ENCODE measurements around the gene MACIR. TPM values are rescaled to one million over a fixed set of nuclear protein-coding genes. Genes with fewer than 3 reads are reported as not detected.

MACIR gene
- total RNA-seq (9.3 and 9.6 TPM in 2 replicates), polyA plus RNA-seq (3.9 and 4.0 TPM in 2 replicates), polyA minus RNA-seq (7.6 and 9.1 TPM in 2 replicates), Bru-seq, nascent RNA (percentile 88 among the genes with signal in this experiment), BruChase-seq, experiment 1, labeled RNA remaining after a 6-hour chase (percentile 71 among the genes with signal in this experiment), BruChase-seq, experiment 2, labeled RNA remaining after a 2-hour chase (percentile 81 among the genes with signal in this experiment)
- polyA plus RNA-seq (2011; cell fraction: cytosol; rRNA removed), result 4.3 and 4.8 TPM in 2 replicates
- polyA plus RNA-seq (2011; cell fraction: nucleus; rRNA removed), result 9.0 and 10.9 TPM in 2 replicates
- polyA plus RNA-seq (2012), result 9.6 and 11.3 TPM in 2 replicates
- polyA minus RNA-seq (2011; cell fraction: cytosol; rRNA and poly(A)+ RNA removed), result 11.8 TPM
- 4.5 and 5.3 TPM in 2 replicates for polyA minus RNA-seq (2011; cell fraction: nucleus; rRNA and poly(A)+ RNA removed)
- long read RNA-seq, transcript C5orf30-203 (3 exons, 1,573 nt), result minor isoform, 9 of 57 reads
- long read RNA-seq, transcript C5orf30-201 (3 exons, 3,049 nt), result major isoform, 36 of 57 reads
- long read RNA-seq, partial matches to known transcripts, result 1 of 57 reads
- long read RNA-seq, other reads (novel, unspliced or antisense), result 11 of 57 reads

- H3K27ac ChIP-seq (ENCODE audit: insufficient read depth, low read depth, low read length), result peak within 1 kb of the TSS; percentile 76
- peak within 1 kb of the TSS; percentile 92 for H2AFZ ChIP-seq (ENCODE audit: low read depth, low read length)
- no TSS peak for BruUV-seq (replicated peaks)
- no peaks in the 10 kb centered on the region for H3K9me3 ChIP-seq (replicated peaks; ENCODE audit: control insufficient read depth, insufficient read depth, low read length)
- H3K4me3 ChIP-seq (replicated peaks in 1 of 3; ENCODE audit: insufficient read depth in 1 of 3, low read depth in 1 of 3, low read length in 3 of 3), result peak within 1 kb of the TSS; percentile 47 to 75 (median 69)
- CTCF ChIA-PET, result interaction anchor here (0.5 to 5.0 kb wide), 15 partner anchors 11 to 478 kb away, joined by 3 to 35 read pairs (median 4); partner anchors contain the start of gene GIN1
- peak within 1 kb of the TSS; percentile 80 for H3K9ac ChIP-seq (replicated peaks; ENCODE audit: extremely low read depth, insufficient read depth, low read length)
- peak within 1 kb of the TSS; percentile 68 for H3K4me2 ChIP-seq (ENCODE audit: insufficient read depth, low read length)
- peaks cover 8% of the 10 kb centered on the region for H3K4me1 ChIP-seq (ENCODE audit: control insufficient read depth, extremely low read depth, insufficient read depth, low read length)
- peak; percentile 23 for TF ChIP-seq POLR2AphosphoS5 (IDR thresholded peaks at IDR 0.05; ENCODE audit: insufficient read depth, low read depth, low read length)
- no peak for TF ChIP-seq FOS (IDR thresholded peaks at IDR 0.05; ENCODE audit: borderline replicate concordance, insufficient read depth, low read length)
- TF ChIP-seq POLR2A (IDR thresholded peaks at IDR 0.05; ENCODE audit: low read depth, low read length), result peak; percentile 69
- DNase-seq (ENCODE audit: low read depth, low spot score), result peak; percentile 99
- dilution Hi-C loops (cut with MboI; ENCODE audit: extremely low pct_ligation_motif_present, low sequenced_read_pairs), result no loop called here
- intact Hi-C loops (cut with micrococcal nuclease), result loop anchor here (1.0 to 5.0 kb wide), 7 partner anchors 12 to 304 kb away; partner anchors contain the start of genes GIN1, NUDT12 and PPIP5K2
- no peaks in the 10 kb centered on the region for H4K20me1 ChIP-seq (replicated peaks; ENCODE audit: control insufficient read depth, extremely low read depth, insufficient read depth, low read length)
- POLR2A ChIA-PET, result interaction anchor here (0.6 to 1.2 kb wide), 3 partner anchors 38 to 214 kb away, joined by 3 to 4 read pairs (median 3); partner anchors contain the start of genes GIN1 and PPIP5K2
- H3K36me3 ChIP-seq (ENCODE audit: control insufficient read depth in 2 of 2, extremely low read depth in 1 of 2, insufficient read depth in 2 of 2, low read length in 2 of 2), result no peaks in the 10 kb centered on the region
- FAIRE-seq, result peak; percentile 96
- H3K9me1 ChIP-seq (replicated peaks; ENCODE audit: control insufficient read depth, extremely low read depth, insufficient read depth, low read length), result no peaks in the 10 kb centered on the region
- peaks cover 37% of the 10 kb centered on the region for H3K79me2 ChIP-seq (ENCODE audit: control insufficient read depth, insufficient read depth, low read length)
- no peaks in the 10 kb centered on the region for H3K27me3 ChIP-seq (ENCODE audit: control insufficient read depth in 2 of 2, insufficient read depth in 2 of 2, low read length in 2 of 2)
Measured at GRCh38 chr5:103258368-103258956, at the start of gene MACIR. Gene MACIR (plus strand): TSS chr5:103258763. CDS start chr5:103275920, 17,157 bp downstream.

- FAIRE-seq, result no peak
Measured at GRCh38 chr5:103209065-103209464, 49.5 kb upstream of the MACIR start.

More at GRCh38 chr5:103209065-103209464, 49.5 kb upstream of the MACIR start:
- peak overlapping the region; percentile 36 for H3K27ac ChIP-seq (ENCODE audit: insufficient read depth, low read depth, low read length)
- H3K9ac ChIP-seq (replicated peaks; ENCODE audit: extremely low read depth, insufficient read depth, low read length), result no peak overlapping the region
- no peak for TF ChIP-seq POLR2AphosphoS5 (IDR thresholded peaks at IDR 0.05; ENCODE audit: insufficient read depth, low read depth, low read length)
- CTCF ChIA-PET, result interaction anchor here (1.5 to 2.9 kb wide), 3 partner anchors 8 to 528 kb away, joined by 3 to 16 read pairs (median 10); no protein-coding TSS in a partner anchor
- no peak overlapping the region for H3K4me3 ChIP-seq (replicated peaks in 1 of 3; ENCODE audit: insufficient read depth in 1 of 3, low read depth in 1 of 3, low read length in 3 of 3)
- dilution Hi-C loops (cut with MboI; ENCODE audit: extremely low pct_ligation_motif_present, low sequenced_read_pairs), result no loop called here
- intact Hi-C loops (cut with micrococcal nuclease), result no loop called here
- POLR2A ChIA-PET, result no interaction called here
- H2AFZ ChIP-seq (ENCODE audit: low read depth, low read length), result no peak overlapping the region
- no peaks in the 10 kb centered on the region for H3K36me3 ChIP-seq (ENCODE audit: control insufficient read depth in 2 of 2, extremely low read depth in 1 of 2, insufficient read depth in 2 of 2, low read length in 2 of 2)
- H3K4me2 ChIP-seq (ENCODE audit: insufficient read depth, low read length), result no peak overlapping the region
- H3K79me2 ChIP-seq (ENCODE audit: control insufficient read depth, insufficient read depth, low read length), result no peaks in the 10 kb centered on the region
- DNase-seq (ENCODE audit: low read depth, low spot score), result no peak
- H3K4me1 ChIP-seq (ENCODE audit: control insufficient read depth, extremely low read depth, insufficient read depth, low read length), result peaks cover 27% of the 10 kb centered on the region
- H4K20me1 ChIP-seq (replicated peaks; ENCODE audit: control insufficient read depth, extremely low read depth, insufficient read depth, low read length), result no peaks in the 10 kb centered on the region
- H3K27me3 ChIP-seq (ENCODE audit: control insufficient read depth in 2 of 2, insufficient read depth in 2 of 2, low read length in 2 of 2), result no peaks in the 10 kb centered on the region
- BruUV-seq (replicated peaks), result no TSS peak
- H3K9me1 ChIP-seq (replicated peaks; ENCODE audit: control insufficient read depth, extremely low read depth, insufficient read depth, low read length), result no peaks in the 10 kb centered on the region
- no peaks in the 10 kb centered on the region for H3K9me3 ChIP-seq (replicated peaks; ENCODE audit: control insufficient read depth, insufficient read depth, low read length)
